ENCODE measurements around the gene FAM149A.

Gene FAM149A

GRCh38 chr4:186104890-186105646 lies 564 bp downstream of the FAM149A start:
- ATAC-seq, result peak; percentile 72
- TF ChIP-seq POU6F1 (CRISPR knock-in tag; IDR thresholded peaks at IDR 0.05; ENCODE audit: borderline replicate concordance, low read depth) (no peak), OSR1 (CRISPR knock-in tag; IDR thresholded peaks at IDR 0.05) (no peak), ZFP3 (CRISPR knock-in tag; IDR thresholded peaks at IDR 0.05) (no peak), TSHZ2 (CRISPR knock-in tag; IDR thresholded peaks at IDR 0.05) (no peak), ZFP30 (CRISPR knock-in tag; IDR thresholded peaks at IDR 0.05) (no peak)

- TF ChIP-seq ESRRG (CRISPR knock-in tag; IDR thresholded peaks at IDR 0.05), result no peak
- TF ChIP-seq TCF4 (CRISPR knock-in tag; IDR thresholded peaks at IDR 0.05; ENCODE audit: borderline replicate concordance), result no peak
- TF ChIP-seq CSRNP3 (CRISPR knock-in tag; IDR thresholded peaks at IDR 0.05), result no peak
- TF ChIP-seq ZFP30 (CRISPR knock-in tag; IDR thresholded peaks at IDR 0.05), result no peak
- no peak for TF ChIP-seq RARB (CRISPR knock-in tag; IDR thresholded peaks at IDR 0.05)
- no peak for TF ChIP-seq OSR1 (CRISPR knock-in tag; IDR thresholded peaks at IDR 0.05)
- TF ChIP-seq ARNTL (CRISPR knock-in tag; IDR thresholded peaks at IDR 0.05; ENCODE audit: borderline replicate concordance, low read depth), result no peak
- TF ChIP-seq PATZ1 (CRISPR knock-in tag; IDR thresholded peaks at IDR 0.05; ENCODE audit: borderline replicate concordance), result no peak
- no peak for TF ChIP-seq ISL1 (CRISPR knock-in tag; IDR thresholded peaks at IDR 0.05)
- TF ChIP-seq ZNF565 (CRISPR knock-in tag; conservative IDR thresholded peaks at IDR 0.05; ENCODE audit: low read depth), result no peak
- no peak for TF ChIP-seq POU6F1 (CRISPR knock-in tag; IDR thresholded peaks at IDR 0.05; ENCODE audit: borderline replicate concordance, low read depth)
- TF ChIP-seq PPARA (CRISPR knock-in tag; IDR thresholded peaks at IDR 0.05; ENCODE audit: borderline replicate concordance), result no peak
- no peak for TF ChIP-seq GLIS3 (CRISPR knock-in tag; IDR thresholded peaks at IDR 0.05)
- TF ChIP-seq BACH2 (CRISPR knock-in tag; IDR thresholded peaks at IDR 0.05; ENCODE audit: borderline replicate concordance), result no peak
- TF ChIP-seq ZNF70 (CRISPR knock-in tag; IDR thresholded peaks at IDR 0.05), result no peak
- no peak for TF ChIP-seq TOX (CRISPR knock-in tag; IDR thresholded peaks at IDR 0.05; ENCODE audit: borderline replicate concordance)
- ATAC-seq, result no peak
Observed at GRCh38 chr4:186105647-186106321, 1.3 kb downstream of the FAM149A start.

GRCh38 chr4:186107947-186108346 lies 3.4 kb downstream of the FAM149A start:
- no peak for ATAC-seq
- TF ChIP-seq ZFP30 (CRISPR knock-in tag; IDR thresholded peaks at IDR 0.05), result no peak
- TF ChIP-seq TOX (CRISPR knock-in tag; IDR thresholded peaks at IDR 0.05; ENCODE audit: borderline replicate concordance), result no peak
- TF ChIP-seq GLIS3 (CRISPR knock-in tag; IDR thresholded peaks at IDR 0.05), result no peak
- no peak for TF ChIP-seq ESRRG (CRISPR knock-in tag; IDR thresholded peaks at IDR 0.05)

Data from SK-N-SH treated with all-trans-retinoic acid at 6 μM for 48 hours (cell line).